Nephron (organoid): ENCODE measurements around the gene SMOC2.

ENCODE experiments used
- H3K27ac Mint-ChIP-seq, 3 experiments: 2 replicates each; pipeline ENCODE4 v1.8.0; 2020; ENCODE audit warnings: mixed read lengths in 3 of 3, mild to moderate bottlenecking in 2 of 3, moderate library complexity in 1 of 3
- H3K27me3 Mint-ChIP-seq: 2 replicates; pipeline ENCODE4 v1.8.0; 2021; ENCODE audit warnings: low read depth, mild to moderate bottlenecking, moderate library complexity, mixed read lengths
- H3K36me3 Mint-ChIP-seq: 2 replicates; pipeline ENCODE4 v1.8.0; 2020; ENCODE audit warnings: low read depth, mixed read lengths
- H3K4me1 Mint-ChIP-seq: 2 replicates; pipeline ENCODE4 v1.8.0; 2020; ENCODE audit warnings: mixed read lengths
- H3K4me3 Mint-ChIP-seq, 3 experiments: 2 replicates each; pipeline ENCODE4 v1.8.0; 2020; ENCODE audit warnings: mild to moderate bottlenecking in 3 of 3, mixed read lengths in 3 of 3, moderate library complexity in 2 of 3
- H3K9me3 Mint-ChIP-seq: 2 replicates; pipeline ENCODE4 v1.8.0; 2020; ENCODE audit warnings: mixed read lengths
- TF ChIP-seq, protein P1 (sequence below), 3 experiments: fragments of 200-600 bp; sonication (generic); IDR thresholded peaks; one replicate each; pipeline ENCODE4 v1.5.0; 2021; ENCODE audit warnings: antibody characterized with exemption in 3 of 3; ENCODE audit not compliant: unreplicated experiment in 3 of 3

The SMOC2 gene

GRCh38 chr6:168442646-168443045 lies 1.7 kb downstream of the SMOC2 start:
- Mint-ChIP-seq H3K4me3 (peak overlapping the region; percentile 81 to 91 (median 91)), H3K27me3 (peaks cover 69% of the 10 kb centered on the region), H3K36me3 (no peaks in the 10 kb centered on the region), H3K4me1 (peaks cover 39% of the 10 kb centered on the region), H3K9me3 (no peaks in the 10 kb centered on the region), H3K27ac (peak overlapping the region; percentile 53 to 80 (median 74))
- TF ChIP-seq, protein P1, sequence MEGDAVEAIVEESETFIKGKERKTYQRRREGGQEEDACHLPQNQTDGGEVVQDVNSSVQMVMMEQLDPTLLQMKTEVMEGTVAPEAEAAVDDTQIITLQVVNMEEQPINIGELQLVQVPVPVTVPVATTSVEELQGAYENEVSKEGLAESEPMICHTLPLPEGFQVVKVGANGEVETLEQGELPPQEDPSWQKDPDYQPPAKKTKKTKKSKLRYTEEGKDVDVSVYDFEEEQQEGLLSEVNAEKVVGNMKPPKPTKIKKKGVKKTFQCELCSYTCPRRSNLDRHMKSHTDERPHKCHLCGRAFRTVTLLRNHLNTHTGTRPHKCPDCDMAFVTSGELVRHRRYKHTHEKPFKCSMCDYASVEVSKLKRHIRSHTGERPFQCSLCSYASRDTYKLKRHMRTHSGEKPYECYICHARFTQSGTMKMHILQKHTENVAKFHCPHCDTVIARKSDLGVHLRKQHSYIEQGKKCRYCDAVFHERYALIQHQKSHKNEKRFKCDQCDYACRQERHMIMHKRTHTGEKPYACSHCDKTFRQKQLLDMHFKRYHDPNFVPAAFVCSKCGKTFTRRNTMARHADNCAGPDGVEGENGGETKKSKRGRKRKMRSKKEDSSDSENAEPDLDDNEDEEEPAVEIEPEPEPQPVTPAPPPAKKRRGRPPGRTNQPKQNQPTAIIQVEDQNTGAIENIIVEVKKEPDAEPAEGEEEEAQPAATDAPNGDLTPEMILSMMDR (IDR thresholded peaks at IDR 0.05; ENCODE audit: unreplicated experiment in 3 of 3): no peak

DNA sequence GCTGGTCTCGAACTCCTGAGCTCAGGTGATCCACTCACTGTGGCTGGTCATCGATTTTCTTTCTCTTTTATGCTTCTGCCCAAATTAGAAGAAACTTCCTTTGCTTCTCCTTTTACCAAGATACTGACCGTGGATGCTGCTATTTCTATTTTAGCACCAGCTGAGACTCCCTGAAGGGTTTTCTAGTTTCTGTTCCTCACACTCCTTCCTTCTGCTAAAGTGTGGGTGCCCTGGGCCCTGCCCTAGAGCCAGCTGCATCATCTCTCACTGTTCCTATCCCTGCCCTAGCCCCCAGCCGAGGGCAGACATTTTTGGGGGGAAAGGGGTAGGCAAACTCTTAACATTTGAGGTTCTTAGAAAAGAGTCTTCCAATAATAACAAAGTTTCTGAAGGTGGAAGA lies 6.3 kb downstream of the SMOC2 start:
- TF ChIP-seq, protein P1 (IDR thresholded peaks at IDR 0.05; ENCODE audit: unreplicated experiment in 3 of 3): no peak
- H3K9me3 Mint-ChIP-seq: no peaks in the 10 kb centered on the region
- H3K4me3 Mint-ChIP-seq: no peak overlapping the region
- H3K36me3 Mint-ChIP-seq: no peaks in the 10 kb centered on the region
- peaks cover 67% of the 10 kb centered on the region for H3K27me3 Mint-ChIP-seq
- no peak overlapping the region for H3K27ac Mint-ChIP-seq
- H3K4me1 Mint-ChIP-seq: peaks cover 38% of the 10 kb centered on the region

DNA sequence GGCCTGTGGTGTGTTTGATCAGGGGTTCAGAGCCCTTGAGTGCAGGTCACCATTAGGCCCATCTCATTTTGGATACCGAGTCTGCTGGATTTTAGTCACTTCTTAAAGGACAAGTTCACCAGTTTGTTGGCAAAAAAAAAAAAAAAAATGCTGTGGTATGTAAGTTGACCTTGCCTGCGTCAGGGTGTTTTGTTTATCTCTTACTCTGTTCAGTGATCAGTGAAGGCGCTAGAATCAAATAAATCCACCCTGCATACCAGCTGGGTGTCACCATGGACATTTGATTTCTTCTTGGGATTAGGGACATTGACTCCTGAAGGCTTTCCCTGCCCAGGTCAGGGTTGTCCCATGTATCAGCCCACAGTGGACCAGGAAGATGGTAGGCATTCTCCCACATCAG lies 6.7 kb downstream of the SMOC2 start:
- H3K4me1 Mint-ChIP-seq: peaks cover 38% of the 10 kb centered on the region
- TF ChIP-seq, protein P1 (IDR thresholded peaks at IDR 0.05; ENCODE audit: unreplicated experiment in 3 of 3): no peak
- no peak overlapping the region for H3K27ac Mint-ChIP-seq
- peaks cover 63% of the 10 kb centered on the region for H3K27me3 Mint-ChIP-seq
- no peaks in the 10 kb centered on the region for H3K36me3 Mint-ChIP-seq
- no peak overlapping the region for H3K4me3 Mint-ChIP-seq
- H3K9me3 Mint-ChIP-seq: no peaks in the 10 kb centered on the region

DNA sequence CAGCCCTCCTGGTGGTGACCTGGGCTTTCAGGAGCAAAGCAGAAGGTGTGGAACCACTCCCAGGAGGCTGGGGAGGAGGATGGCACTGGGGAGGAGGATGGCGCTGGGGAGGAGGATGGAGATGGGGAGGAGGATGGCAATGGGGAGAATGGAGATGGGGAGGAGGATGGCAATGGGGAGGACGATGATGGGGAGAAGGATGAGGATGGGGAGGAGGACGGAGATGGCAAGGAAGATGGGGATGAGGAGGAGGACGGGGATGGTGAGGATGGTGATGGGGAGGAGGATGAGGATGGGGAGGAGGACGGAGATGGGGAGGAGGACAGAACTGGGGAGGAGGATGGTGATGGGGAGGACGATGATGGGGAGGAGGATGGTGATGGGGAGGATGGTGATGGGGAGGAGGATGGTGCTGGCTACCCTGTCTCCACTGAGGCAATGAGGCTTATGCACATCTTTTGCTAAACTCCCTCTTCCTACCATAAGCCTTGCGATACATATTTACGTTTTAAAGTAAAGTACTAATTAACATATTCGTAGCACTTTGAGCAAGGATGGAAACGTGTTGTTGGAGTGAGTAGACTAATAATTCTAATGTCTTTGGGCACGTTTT lies 7.4 kb downstream of the SMOC2 start:
- H3K4me3 Mint-ChIP-seq: no peak overlapping the region
- peaks cover 56% of the 10 kb centered on the region for H3K27me3 Mint-ChIP-seq
- H3K4me1 Mint-ChIP-seq: peaks cover 36% of the 10 kb centered on the region
- H3K27ac Mint-ChIP-seq: no peak overlapping the region
- TF ChIP-seq, protein P1 (IDR thresholded peaks at IDR 0.05; ENCODE audit: unreplicated experiment in 3 of 3): no peak
- no peaks in the 10 kb centered on the region for H3K36me3 Mint-ChIP-seq
- no peaks in the 10 kb centered on the region for H3K9me3 Mint-ChIP-seq

GRCh38 chr6:168450917-168451316 lies 9.9 kb downstream of the SMOC2 start:
- H3K27me3 Mint-ChIP-seq: peaks cover 39% of the 10 kb centered on the region
- H3K4me1 Mint-ChIP-seq: peaks cover 43% of the 10 kb centered on the region
- no peak overlapping the region for H3K4me3 Mint-ChIP-seq
- TF ChIP-seq, protein P1 (IDR thresholded peaks at IDR 0.05; ENCODE audit: unreplicated experiment in 3 of 3): no peak
- H3K36me3 Mint-ChIP-seq: no peaks in the 10 kb centered on the region
- no peaks in the 10 kb centered on the region for H3K9me3 Mint-ChIP-seq
- no peak overlapping the region for H3K27ac Mint-ChIP-seq

- TF ChIP-seq, protein P1 (IDR thresholded peaks at IDR 0.05; ENCODE audit: unreplicated experiment in 3 of 3): peak; percentile 42 to 49 (median 44)
- H3K4me1 Mint-ChIP-seq: peaks cover 43% of the 10 kb centered on the region
- H3K4me3 Mint-ChIP-seq: no peak overlapping the region
- peak overlapping the region in 2 of 3 experiments; percentile 14 to 45 for H3K27ac Mint-ChIP-seq
- H3K9me3 Mint-ChIP-seq: no peaks in the 10 kb centered on the region
- peaks cover 42% of the 10 kb centered on the region for H3K27me3 Mint-ChIP-seq
- no peaks in the 10 kb centered on the region for H3K36me3 Mint-ChIP-seq
Observed at GRCh38 chr6:168451805-168452517, 11.0 kb downstream of the SMOC2 start.
